ENCODE measurements around the gene RAB40C.

Gene RAB40C

DNA sequence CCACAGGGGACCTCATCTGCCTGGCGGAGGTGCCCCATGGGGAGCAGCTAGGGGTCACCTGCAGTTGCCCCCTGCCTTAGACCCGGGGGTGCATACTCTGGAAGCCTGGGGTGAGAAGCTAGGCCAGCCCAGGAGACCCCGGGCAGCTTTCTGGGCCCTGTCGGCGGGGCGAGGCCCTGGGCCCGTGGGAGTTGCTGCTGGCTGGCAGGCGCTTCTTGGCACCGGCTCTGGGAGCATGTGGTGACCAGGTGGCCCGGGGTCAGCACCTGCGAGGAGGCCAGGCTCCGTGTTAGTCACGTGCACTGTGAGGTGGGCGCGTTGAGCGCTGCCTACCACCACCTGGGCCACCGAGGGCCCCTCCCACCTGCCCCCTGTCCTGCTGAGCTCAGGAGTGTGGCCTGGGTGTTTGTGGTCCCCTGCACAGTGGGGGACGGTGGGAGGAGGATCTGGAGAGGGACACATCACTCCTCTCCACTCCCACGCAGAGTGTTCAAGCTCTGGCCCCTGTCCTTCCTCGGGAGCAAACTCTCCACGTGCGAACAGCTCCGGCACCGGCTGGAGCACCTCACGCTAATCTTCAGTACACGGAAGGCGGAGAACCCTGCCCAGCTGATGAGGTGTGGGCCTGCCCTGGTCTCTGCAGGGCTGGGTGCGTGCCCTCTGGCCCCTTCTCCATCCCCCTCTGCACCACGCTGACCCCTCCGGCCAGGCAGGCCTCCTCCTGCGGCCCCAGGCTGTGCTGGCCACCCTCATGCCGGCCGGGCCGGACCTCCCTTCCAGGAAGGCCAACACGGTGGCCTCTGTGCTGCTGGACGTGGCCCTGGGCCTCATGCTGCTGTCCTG, 14.3 kb upstream of the RAB40C start:
- DNase-seq, result no peak

DNA sequence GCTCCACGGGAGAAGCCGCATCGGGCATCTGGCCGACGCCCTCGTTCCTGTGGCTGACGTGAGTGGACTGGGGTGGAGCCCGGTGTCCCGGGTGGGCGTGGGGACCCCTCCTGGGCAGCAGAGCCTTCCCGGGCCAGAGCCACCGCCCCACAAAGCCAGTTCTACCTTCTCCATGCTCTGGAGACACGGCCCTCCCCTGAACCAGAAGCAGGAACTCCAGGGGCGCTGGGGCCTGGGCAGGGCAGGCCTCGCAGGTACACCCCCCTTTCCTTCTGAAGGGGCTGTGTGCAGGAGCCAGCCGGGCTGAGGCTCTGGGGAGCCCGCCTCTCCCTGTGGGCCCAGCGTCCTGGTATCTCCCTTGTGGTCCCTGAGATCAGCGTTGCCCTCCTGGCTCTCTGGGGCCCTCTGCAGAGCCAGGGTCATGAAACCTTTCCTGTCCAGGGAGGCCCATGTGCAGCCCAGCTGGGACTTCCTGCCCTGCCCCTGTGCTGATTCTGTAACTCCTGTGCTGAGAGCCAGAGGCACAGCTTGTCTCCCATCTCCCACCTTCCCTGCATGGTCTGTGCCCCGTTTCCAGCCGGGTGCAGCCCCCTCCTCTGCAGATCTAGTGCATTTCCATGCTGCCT, 13.6 kb upstream of the RAB40C start:
- DNase-seq, result no peak

DNA sequence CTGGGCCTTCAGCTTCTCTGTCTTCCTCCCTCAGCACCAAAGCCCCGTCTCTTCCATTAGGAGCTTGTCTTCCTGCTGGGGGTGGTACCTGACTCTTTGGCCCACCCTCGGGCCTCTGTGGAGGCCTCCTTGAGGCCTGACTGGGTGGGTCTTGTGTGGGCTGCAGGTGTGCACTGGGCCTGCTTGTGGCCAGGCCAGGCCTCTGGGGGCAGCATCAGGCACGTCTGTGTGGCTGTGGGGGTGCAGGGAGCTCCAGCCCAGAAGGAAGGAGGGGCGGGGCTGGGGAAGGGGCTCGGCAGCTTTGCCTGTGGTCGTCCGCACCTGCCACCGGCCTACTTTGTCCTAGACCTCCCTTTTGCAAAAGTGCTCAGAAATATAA, 13.1 kb upstream of the RAB40C start:
- DNase-seq, result no peak

DNA sequence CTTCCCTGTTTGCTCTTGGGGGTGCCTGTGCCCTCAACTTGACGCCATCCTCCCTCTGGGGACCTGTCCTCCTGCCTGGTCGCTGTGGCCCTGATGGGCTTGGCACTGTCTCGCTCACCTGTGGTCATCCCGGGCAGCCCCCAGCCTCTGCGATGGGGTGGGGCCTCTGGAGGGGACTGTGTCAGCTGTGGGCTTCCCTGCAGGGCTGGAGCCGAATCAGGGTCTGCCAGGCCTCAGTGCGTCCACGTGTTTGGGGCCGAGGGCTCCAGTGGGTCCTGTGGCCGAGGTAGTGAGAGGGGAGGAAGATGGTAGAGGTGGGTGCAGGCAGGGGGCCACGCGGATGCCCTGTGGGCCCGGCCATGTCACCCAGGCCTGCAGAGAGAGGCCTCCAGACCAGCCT, 12.1 kb upstream of the RAB40C start:
- DNase-seq, result no peak

DNA sequence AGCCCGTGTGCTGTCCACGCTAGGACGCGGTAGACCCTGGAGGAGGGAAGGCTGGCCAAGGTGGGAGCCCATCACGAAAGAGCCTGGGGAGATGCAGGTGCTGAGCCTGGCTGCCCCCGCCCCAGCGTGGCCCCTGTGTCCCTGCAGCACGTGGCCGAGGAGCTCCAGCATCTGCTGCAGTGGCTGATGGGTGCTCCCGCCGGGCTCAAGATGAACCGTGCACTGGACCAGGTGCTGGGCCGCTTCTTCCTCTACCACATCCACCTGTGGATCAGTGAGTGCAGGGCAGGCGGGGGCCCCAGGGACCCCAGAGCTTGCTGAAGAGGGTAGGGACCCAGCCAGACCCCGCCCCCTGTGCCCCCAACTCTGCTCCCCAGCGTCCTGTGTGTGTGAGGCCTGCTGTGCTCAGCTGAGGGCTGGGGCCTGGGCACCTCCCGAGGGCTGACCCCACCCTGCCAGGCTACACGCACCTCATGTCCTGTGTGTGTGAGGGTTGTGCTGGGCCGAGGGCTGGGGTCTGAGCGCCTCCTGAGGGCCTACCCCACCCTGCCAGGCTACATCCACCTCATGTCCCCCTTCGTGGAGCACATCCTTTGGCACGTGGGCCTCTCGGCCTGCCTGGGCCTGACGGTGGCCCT, 11.5 kb upstream of the RAB40C start:
- DNase-seq, result no peak

DNA sequence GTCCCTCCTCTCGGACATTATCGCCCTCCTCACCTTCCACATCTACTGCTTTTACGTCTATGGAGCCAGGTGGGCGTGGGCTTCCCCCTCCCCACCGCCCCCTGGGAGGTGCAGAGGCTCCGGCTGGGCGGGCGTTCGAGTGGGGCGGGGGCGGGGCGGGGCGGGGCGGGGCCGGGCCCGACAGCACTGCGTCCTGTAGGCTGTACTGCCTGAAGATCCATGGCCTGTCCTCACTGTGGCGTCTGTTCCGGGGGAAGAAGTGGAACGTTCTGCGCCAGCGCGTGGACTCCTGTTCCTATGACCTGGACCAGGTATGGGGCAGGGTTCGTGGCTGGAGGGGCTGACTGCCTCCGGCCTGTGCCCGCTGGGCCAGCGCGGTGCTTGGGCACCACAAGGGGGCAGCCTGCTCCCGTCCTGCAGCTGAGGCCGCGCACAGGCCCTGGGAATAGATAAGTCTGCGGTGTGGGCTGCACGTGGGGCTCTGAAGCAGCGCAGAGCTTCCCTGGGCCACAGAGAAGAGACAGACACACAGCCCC, 10.9 kb upstream of the RAB40C start:
- DNase-seq, result peak; percentile 39

DNA sequence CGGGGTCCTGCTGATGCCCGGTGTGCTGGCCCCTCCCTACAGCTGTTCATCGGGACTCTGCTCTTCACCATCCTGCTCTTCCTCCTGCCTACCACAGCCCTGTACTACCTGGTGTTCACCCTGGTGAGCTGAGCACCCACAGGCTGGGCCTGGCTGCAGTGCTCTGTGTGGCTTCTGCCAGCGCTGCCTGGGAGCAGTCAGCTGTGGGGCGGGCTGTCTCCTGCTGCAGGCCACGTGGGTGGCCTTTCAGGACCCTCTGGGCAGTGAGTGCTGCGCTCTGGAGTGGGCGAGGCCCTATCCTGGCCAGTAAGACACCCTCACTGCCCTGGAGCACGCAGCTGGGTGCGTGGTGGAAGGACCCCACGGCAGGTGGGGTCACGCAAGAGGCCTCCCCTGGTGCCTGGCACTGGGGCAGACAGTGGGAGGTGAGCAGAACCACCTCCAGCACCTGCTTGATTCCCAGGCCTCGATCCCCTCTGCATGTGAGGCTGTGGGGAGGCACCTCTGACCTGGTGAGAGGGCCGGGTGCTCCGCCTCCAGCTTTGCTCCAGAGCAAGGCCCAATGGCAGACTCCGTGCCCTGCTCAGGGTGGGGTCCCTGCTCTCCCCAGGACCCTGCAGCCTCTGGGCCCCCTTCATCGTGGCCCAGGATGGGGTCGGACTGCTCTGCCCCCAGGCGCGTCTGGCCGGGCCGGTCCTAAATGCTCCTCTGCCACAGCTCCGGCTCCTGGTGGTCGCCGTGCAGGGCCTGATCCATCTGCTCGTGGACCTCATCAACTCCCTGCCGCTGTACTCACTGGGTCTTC, 9.5 kb upstream of the RAB40C start:
- no peak for DNase-seq

DNA sequence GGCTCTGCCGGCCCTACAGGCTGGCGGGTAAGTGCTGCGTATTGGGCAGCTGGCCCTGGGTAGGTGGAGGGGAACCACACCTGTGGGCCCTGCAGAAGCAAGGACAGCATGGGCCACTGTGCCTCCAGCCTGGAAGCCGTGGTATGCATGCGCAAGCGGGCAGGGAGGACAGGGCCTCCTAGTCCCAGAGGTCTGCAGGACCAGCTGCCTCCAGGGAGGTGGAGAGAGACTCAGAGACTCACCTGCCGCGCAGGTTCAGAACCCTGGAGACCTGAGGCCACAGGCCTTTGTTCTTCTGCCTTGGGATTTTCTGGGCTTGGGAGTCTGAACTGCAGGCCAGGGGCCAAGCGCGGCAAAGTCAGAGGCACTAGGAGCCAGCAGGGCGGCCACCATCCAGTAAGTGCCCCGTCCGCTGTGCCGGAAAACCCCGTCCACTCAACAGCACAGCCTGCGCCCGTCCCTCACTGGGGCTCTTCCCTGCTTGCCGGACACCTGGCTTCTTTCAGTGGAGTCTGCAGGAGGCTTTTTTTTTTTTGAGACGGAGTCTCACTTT, 8.8 kb upstream of the RAB40C start:
- no peak for DNase-seq

DNA sequence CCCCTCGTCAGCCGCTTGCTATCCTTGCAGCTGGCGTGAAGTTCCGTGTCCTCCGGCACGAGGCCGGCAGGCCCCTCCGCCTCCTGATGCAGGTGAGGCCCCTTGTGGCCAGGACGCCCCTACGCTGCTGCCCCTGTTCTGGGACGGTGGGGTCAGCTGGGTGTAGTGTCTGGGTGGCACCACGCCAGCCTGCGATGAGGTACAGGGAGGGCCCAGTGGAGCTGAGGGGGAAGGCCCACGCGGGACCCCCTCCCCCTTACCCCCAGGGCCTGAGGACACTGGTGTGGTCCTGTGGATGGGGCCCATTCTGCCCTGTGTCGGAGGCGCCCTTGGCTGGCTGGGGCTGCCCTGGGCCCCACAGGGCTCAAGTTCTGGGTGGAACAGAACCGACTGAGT, 7.7 kb upstream of the RAB40C start:
- no peak for DNase-seq

DNA sequence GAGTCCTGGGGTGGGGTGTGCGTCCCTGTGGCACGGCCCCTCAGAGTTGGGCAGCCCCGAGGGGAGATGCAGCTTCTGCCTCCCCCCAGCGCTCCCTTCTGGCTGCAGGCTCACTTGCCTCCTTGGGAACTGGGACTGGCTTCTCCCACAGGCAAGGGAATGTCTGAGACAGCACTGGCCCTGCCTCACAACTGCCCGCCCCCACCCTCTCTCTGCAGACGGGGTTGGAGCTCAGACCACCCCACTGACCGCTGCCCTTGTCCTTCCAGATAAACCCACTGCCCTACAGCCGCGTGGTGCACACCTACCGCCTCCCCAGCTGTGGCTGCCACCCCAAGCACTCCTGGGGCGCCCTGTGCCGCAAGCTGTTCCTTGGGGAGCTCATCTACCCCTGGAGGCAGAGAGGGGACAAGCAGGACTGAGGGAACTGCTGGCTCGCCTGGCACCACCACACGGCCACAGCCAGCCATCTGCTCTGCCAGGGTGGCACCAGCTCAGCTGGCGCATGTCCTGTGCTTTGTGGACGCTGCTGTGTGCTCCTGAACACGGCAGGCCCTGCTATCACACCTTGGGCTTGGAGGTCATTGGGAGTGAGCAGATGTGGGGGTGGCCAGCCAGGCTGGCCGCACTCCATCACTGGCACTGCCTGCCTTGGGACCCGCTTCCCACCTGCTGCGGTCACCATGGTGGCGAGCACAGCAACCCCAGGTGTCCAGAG, 7.1 kb upstream of the RAB40C start:
- no peak for DNase-seq

DNA sequence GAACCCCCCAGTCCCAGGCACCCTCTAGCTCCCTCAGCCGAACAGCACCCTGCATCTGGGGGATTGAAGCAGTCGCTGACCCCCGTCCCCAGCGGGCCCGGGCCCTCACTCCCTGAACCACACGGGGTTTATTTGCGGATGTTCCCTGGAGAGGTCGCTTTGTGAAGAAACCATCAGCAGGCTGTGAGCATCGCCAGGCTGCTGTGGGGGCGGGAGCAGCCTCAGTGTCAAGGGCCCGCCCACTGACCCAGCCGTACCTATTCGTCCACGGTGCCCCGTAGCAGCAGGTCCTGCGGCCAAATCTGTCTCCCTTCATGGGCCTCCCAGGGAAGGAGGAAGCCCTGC, 6.4 kb upstream of the RAB40C start:
- peak; percentile 34 for DNase-seq

DNA sequence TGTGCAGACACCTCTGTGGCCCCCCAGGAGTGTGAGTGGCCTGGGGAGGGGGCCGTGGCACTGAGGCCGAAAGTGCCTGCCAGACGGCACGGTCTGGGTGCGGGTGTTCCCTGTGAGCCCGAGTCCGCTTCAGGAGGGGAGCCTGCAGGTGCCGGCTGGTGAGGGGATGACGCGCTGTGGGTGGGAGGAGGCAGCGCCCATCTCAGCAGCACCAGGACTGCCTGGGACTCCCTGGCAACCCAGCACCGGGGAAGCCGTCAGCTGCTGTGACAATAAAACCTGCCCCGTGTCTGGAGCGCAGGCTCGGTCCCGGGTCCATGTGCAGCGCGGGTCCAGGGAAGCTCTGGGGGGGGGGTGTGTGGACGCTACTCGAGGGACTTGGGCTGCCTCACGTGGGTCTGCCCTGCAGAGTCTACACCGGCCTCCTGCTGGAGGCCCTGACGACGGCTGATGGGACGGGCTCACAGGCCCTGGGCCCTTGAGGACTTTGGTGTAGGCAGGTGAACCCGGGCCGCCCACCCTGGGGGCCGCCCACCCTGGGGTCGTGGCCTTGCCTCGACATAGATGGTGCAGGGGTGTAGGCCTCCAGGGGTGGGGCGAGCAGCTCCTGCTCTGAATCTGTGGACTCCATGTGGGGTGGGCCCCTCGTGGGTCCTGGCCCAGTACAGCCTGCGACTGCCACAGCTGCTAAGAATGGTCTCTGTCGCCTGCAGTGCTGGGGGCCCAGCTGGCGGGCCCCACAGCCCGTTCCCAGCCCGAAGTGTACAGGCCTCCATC, 5.9 kb upstream of the RAB40C start:
- DNase-seq, result peak; percentile 44

DNA sequence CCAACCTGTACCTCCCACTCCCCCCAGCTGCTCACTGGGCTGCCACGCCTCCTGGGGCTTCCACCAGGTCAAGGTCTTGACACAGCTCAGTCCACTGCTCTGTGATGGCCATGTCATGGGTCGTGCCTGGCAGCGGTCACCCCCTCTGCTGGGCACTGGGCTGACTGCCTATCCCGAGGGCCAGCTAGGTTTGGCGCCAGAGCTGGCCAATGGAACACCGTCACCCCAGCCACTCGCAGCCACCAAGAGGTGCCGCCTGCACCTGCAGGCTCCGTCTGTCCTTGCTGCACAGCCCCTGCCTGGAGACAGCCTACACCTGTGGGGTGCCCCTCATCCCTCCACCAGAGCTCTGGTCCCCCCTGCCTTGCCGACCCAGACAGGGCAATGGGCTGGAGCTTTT, 4.5 kb upstream of the RAB40C start:
- peak; percentile 64 for DNase-seq

DNA sequence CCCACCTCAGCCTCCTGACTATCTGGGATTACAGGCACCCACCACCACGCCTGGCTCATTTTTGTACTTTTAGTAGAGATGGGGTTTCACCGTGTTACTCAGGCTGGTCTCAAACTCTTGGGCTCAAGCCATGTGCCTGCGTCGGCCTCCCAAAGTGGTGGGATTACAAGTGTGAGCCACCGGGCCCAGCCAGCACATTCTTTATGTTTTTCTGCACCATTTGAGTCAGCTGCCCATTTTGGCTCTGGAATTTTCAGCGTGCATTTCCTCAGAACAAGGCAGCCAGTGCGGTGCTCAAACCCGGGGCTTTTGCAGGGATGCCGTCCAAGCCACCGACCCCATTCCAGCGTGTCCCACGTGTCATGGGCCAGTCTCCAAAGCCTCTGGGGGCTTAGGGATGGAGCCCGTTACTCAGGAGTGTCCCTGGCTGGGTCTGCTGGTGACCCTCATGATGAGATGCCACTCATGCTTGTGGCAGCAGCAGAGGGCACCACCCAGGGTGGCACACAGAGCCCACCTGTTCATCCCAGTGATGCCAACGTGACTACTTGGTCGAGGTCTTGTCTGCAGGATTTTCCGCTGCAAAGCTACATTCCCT, 3.7 kb upstream of the RAB40C start:
- DNase-seq, result no peak

DNA sequence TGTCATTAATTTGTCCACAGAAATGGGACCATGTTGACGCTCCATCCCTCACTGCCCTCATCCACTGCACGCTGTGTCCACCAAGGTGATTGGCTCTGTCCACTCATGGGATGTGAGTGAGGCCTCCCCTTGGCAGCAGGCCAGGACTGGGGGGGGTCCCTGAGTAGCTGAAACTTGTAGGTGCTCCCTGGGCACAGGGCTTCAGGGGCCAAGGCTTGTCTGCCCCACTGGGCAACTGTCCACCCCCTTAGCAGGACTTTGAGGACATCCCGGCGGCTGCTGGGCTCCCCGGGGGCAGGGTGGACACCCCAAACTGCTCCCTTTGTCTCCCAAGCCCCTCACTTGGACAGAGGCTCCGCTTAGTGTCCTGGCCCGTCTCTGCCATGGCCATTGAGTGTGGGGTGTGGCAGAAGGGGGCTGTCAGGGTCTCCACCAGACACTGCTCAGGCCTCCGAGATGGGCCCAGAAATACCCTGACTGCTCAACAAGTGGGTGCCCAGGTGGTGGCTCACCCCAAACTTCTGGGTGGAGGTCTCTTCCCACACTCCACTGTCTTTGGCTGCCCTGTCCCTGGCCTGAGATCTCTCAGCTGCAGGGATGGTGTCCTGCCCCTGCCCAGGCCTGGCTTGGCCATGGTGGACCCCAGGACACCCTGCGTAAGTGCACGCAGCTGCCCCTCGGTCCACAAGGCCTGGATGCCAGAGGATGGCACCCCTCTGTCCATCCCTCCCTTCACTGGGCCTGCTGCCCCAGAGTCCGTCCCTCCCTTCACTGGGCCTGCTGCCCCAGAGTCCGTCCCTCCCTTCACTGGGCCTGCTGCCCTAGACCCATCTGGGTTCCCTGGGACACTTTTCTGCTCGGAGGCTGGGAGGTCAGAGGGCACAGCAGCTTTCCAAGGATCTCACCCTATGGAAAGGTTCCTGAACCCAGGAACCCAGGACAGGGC, 2.9 kb upstream of the RAB40C start:
- peak; percentile 38 for DNase-seq

DNA sequence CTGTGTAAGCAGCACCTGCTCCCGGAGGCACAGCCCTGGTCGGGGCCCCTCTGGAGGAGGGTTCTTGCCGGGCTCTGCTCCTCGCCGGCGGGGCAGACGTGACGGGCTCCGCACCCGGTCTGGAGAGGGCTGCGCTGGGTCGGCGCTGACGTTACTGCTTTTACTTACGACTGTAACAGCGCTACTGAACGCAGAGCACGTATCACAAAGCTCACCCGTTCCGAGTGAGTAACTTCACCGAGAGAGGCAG, 1.3 kb upstream of the RAB40C start:
- peak; percentile 68 for DNase-seq

DNA sequence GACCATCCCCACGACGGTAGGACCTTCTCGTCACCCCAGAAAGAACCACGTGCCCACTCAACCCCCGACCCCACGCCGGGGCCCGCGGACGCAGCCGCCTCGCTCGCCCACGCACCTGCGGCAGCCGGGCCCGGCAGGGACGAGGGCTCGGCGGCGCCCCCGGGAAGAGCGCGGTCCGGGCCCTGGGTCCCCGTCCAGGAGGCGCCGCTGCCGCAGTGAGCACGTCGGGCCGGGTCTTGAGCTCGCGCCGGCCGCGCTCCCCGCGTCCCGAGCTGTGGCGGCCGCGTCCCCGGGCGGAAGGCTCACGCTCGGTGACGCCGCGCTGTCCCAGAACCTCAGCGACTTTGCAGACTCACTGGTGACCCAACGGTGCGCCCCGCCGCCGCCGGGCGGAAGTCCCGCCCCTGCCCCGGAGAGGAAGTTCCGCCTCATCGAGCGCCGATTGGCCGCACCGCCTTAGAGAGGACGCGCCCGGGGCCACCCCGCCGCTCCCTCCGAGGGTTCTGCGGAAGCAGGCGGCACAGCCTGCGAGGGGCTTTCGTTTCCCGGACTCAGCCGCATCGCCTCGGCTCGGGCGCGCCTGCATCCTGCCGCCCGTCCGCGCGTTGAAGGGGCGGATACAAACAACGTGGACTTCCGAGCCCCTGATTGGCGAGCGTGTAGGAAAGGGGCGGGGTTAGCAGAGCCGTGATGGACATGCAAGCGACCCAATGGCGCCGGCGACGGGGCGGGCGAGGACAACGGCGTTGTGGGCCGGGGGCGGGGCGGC, 793 bp upstream of the RAB40C start:
- DNase-seq, result peak; percentile 96

DNA sequence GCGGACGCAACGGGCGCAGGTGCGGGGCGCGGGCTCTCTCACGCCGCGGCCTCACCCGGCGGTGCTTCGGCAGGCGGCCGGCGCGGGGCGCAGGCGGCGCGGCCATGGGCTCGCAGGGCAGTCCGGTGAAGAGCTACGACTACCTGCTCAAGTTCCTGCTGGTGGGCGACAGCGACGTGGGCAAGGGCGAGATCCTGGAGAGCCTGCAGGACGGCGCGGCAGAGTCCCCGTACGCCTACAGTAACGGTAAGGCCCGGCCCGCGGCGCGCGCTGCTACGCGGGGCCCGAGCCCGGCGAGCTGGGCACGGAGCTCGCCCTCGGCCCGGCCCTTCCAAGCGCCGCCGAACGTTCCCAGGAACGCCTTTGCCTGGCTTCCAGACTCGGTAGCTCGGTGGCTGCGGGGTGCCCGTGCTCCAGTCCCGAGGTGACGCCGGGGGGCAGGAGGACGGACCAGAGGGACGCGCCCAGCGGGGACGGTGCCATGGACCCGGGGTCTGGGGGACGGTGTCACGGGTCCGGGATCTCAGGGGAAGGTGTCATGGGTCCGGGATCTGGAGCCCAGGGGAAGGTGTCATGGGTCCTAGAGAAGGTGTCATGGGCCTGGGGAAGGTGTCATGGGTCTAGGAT, 435 bp downstream of the RAB40C start:
- no peak for DNase-seq

DNA sequence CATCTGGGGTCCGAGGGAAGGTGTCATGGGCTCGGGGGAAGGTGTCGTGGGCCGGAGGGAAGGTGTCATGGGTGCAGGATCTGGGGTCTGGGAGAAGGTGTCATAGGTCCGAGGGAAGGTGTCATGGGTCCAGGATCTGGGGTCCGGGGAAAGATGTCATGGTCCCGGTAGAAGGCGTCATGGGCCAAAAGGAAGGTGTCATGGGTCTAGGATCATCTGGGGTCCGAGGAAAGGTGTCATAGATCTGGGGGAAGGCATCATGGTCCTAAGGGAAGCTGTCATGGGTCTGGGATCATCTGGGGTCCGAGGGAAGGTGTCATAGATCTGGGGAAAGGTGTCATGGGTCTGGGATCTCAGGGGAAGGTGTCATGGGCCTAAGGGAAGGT, 942 bp downstream of the RAB40C start:
- no peak for DNase-seq
